HG03432 (cell line): ENCODE measurements around the gene EPHB2.

Experiments
- ATAC-seq: cut with Tn5 transposase; IDR thresholded peaks from one replicate; pipeline ENCODE4 v1.9.1; 2021; ENCODE audit warnings: mild to moderate bottlenecking, moderate library complexity; ENCODE audit not compliant: unreplicated experiment

The EPHB2 gene

GRCh38 chr1:22876359-22877111 is 165.9 kb downstream of the EPHB2 start:
- ATAC-seq = no peak

- no peak for ATAC-seq
Observed at GRCh38 chr1:22877112-22877915, 166.7 kb downstream of the EPHB2 start.

GRCh38 chr1:22877980-22878379 is 167.3 kb downstream of the EPHB2 start:
- ATAC-seq = no peak

GRCh38 chr1:22878626-22879025 is 168.0 kb downstream of the EPHB2 start:
- no peak for ATAC-seq

- ATAC-seq = no peak
Observed at GRCh38 chr1:22879445-22879844, 168.8 kb downstream of the EPHB2 start.

GRCh38 chr1:22880174-22880601 is 169.5 kb downstream of the EPHB2 start:
- ATAC-seq = no peak

GRCh38 chr1:22883406-22883805 is 172.8 kb downstream of the EPHB2 start:
- no peak for ATAC-seq

- ATAC-seq = no peak
Observed at GRCh38 chr1:22884806-22885530, 174.3 kb downstream of the EPHB2 start.

GRCh38 chr1:22886211-22886610 is 175.6 kb downstream of the EPHB2 start:
- no peak for ATAC-seq

GRCh38 chr1:22887491-22887890 is 176.9 kb downstream of the EPHB2 start:
- ATAC-seq = no peak

- no peak for ATAC-seq
Observed at GRCh38 chr1:22888320-22889075, 177.9 kb downstream of the EPHB2 start.

- no peak for ATAC-seq
Observed at GRCh38 chr1:22889213-22889827, 178.7 kb downstream of the EPHB2 start.

GRCh38 chr1:22892789-22893188 is 182.2 kb downstream of the EPHB2 start:
- no peak for ATAC-seq

GRCh38 chr1:22893292-22893691 is 182.7 kb downstream of the EPHB2 start:
- ATAC-seq = no peak

- ATAC-seq = no peak
Observed at GRCh38 chr1:22895357-22895756, 184.7 kb downstream of the EPHB2 start.

GRCh38 chr1:22896184-22896583 is 185.5 kb downstream of the EPHB2 start:
- no peak for ATAC-seq

GRCh38 chr1:22900451-22900850 is 189.8 kb downstream of the EPHB2 start:
- no peak for ATAC-seq

GRCh38 chr1:22903113-22903512 is 192.5 kb downstream of the EPHB2 start:
- ATAC-seq = no peak

GRCh38 chr1:22906968-22907367 is 196.3 kb downstream of the EPHB2 start:
- ATAC-seq = no peak

- ATAC-seq = no peak
Observed at GRCh38 chr1:22907528-22907927, 196.9 kb downstream of the EPHB2 start.
